IMR-90 (cell line): Measurements from ENCODE around the gene ZNF433. TPM values are rescaled to one million over a fixed set of nuclear protein-coding genes. Genes with fewer than 3 reads are reported as not detected.
"Not testable (repeated sequence)": the region's sequence is repeated elsewhere in the genome, so short reads cannot be mapped to it uniquely, and the experiment has no call there.

ENCODE experiments used
- ATAC-seq: fragments of 200-7000 bp; cut with Tn5 transposase; 2 replicates; pipeline ENCODE4 v1.9.1; 2020; ENCODE audit warnings: low read depth, mild to moderate bottlenecking, moderate library complexity
- BruUV-seq: library from RNA; stranded (reverse); fragments of 400-500 nt; replicated peaks from 2 replicates; lab custom pipeline; 2021; lab: Mats Ljungman, UMichigan
- CTCF ChIA-PET: fragments of 300-600 bp; formaldehyde crosslinking; extraction: SDS; loops from one replicate; lab custom pipeline; 2021; ENCODE audit warnings: antibody characterized with exemption; lab: Yijun Ruan, JAX
- POLR2A ChIA-PET: fragments of 300-600 bp; sonication (Branson Sonifier 250); formaldehyde crosslinking; loops from one replicate; lab custom pipeline; 2022; ENCODE audit warnings: antibody characterized with exemption; ENCODE audit not compliant: unreplicated experiment; lab: Charles Lee
- DNase-seq: peaks from one replicate; pipeline ENCODE4 v3.0.0; 2013
- H2AFZ ChIP-seq: replicated peaks from 2 replicates; pipeline ENCODE3; 2013; ENCODE audit warnings: low read length, mild to moderate bottlenecking; ENCODE audit not compliant: poor library complexity
- H2AK5ac ChIP-seq: 2 replicates; pipeline ENCODE4 v1.6.1; 2013; ENCODE audit warnings: low read depth, low read length, inconsistent platforms
- H2AK9ac ChIP-seq: replicated peaks from 2 replicates; pipeline ENCODE3; 2013; ENCODE audit warnings: mild to moderate bottlenecking, low read depth, low read length, moderate library complexity; ENCODE audit not compliant: poor library complexity
- H2BK120ac ChIP-seq: 2 replicates; pipeline ENCODE4 v1.6.1; 2013; ENCODE audit warnings: low read depth, low read length, inconsistent platforms
- H2BK15ac ChIP-seq: 3 replicates; pipeline ENCODE4 v1.6.1; 2013; ENCODE audit warnings: low read depth, low read length, inconsistent platforms
- H2BK20ac ChIP-seq: 2 replicates; pipeline ENCODE4 v1.6.1; 2013; ENCODE audit warnings: low read depth, mild to moderate bottlenecking, inconsistent platforms, low read length, moderate library complexity
- H2BK5ac ChIP-seq: 2 replicates; pipeline ENCODE4 v1.6.1; 2013; ENCODE audit warnings: mild to moderate bottlenecking, low read depth, low read length, inconsistent platforms; ENCODE audit not compliant: poor library complexity, severe bottlenecking
- H3K14ac ChIP-seq: replicated peaks from 2 replicates; pipeline ENCODE4 v1.6.1; 2013; ENCODE audit warnings: low read depth, low read length, inconsistent platforms
- H3K18ac ChIP-seq: 2 replicates; pipeline ENCODE4 v1.6.1; 2013; ENCODE audit warnings: low read depth, low read length, control low read depth
- H3K23ac ChIP-seq: 2 replicates; pipeline ENCODE4 v1.6.1; 2013; ENCODE audit warnings: low read depth, low read length, inconsistent platforms
- H3K27ac ChIP-seq: 2 replicates; pipeline ENCODE4 v1.5.1; 2013; ENCODE audit warnings: mild to moderate bottlenecking, control low read depth, low read length; ENCODE audit not compliant: insufficient read depth
- H3K27me3 ChIP-seq: 2 replicates; pipeline ENCODE4 v1.6.1; 2013; ENCODE audit warnings: low read length; ENCODE audit not compliant: control insufficient read depth, insufficient read depth
- H3K36me3 ChIP-seq: 2 replicates; pipeline ENCODE4 v1.6.1; 2013; ENCODE audit warnings: low read length, mixed read lengths; ENCODE audit not compliant: control insufficient read depth, insufficient read depth
- H3K4ac ChIP-seq: 2 replicates; pipeline ENCODE4 v1.6.1; 2013; ENCODE audit warnings: low read depth, low read length, inconsistent platforms
- H3K4me1 ChIP-seq: 2 replicates; pipeline ENCODE4 v1.6.1; 2013; ENCODE audit warnings: low read length, mixed read lengths; ENCODE audit not compliant: control insufficient read depth, insufficient read depth
- H3K4me2 ChIP-seq: 2 replicates; pipeline ENCODE4 v1.6.1; 2013; ENCODE audit warnings: low read depth, mild to moderate bottlenecking, control low read depth, low read length, moderate library complexity
- H3K4me3 ChIP-seq: 2 replicates; pipeline ENCODE4 v1.5.1; 2013; ENCODE audit warnings: low read depth, mild to moderate bottlenecking, control low read depth, low read length, moderate library complexity; ENCODE audit not compliant: insufficient read depth
- H3K56ac ChIP-seq: 2 replicates; pipeline ENCODE4 v1.6.1; 2013; ENCODE audit warnings: low read length, inconsistent platforms; ENCODE audit not compliant: insufficient read depth; ENCODE audit errors: extremely low read depth
- H3K79me1 ChIP-seq, 2 experiments: 2 replicates each; pipeline ENCODE4 v1.6.1; 2013; ENCODE audit warnings: low read length in 2 of 2, inconsistent platforms in 1 of 2, low read depth in 1 of 2
- H3K9ac ChIP-seq: 2 replicates; pipeline ENCODE4 v1.6.1; 2013; ENCODE audit warnings: low read depth, low read length, control low read depth
- H3K9me1 ChIP-seq: 2 replicates; pipeline ENCODE4 v1.6.1; 2013; ENCODE audit warnings: low read length, inconsistent platforms; ENCODE audit not compliant: insufficient read depth
- H3K9me3 ChIP-seq: 2 replicates; pipeline ENCODE4 v1.6.1; 2013; ENCODE audit warnings: low read length; ENCODE audit not compliant: control insufficient read depth, insufficient read depth
- H4K20me1 ChIP-seq: 2 replicates; pipeline ENCODE4 v1.6.1; 2013; ENCODE audit warnings: low read length, inconsistent platforms; ENCODE audit not compliant: insufficient read depth
- H4K5ac ChIP-seq: 2 replicates; pipeline ENCODE4 v1.6.1; 2013; ENCODE audit warnings: mild to moderate bottlenecking, low read depth, low read length, control low read depth
- H4K8ac ChIP-seq, 2 experiments: 2 replicates each; pipeline ENCODE4 v1.6.1; 2013; ENCODE audit warnings: low read depth in 2 of 2, low read length in 2 of 2, control low read depth in 1 of 2, inconsistent platforms in 1 of 2
- H4K91ac ChIP-seq: 2 replicates; pipeline ENCODE4 v1.6.1; 2013; ENCODE audit warnings: low read depth, low read length, inconsistent platforms; ENCODE audit not compliant: insufficient read depth
- WGBS, 2 experiments: methylation state at CpG; one replicate each; pipeline versions ENCODE4 v1.1.5 to v1.1.7; 2013; ENCODE audit warnings: missing lambda C conversion rate in 2 of 2; ENCODE audit not compliant: insufficient read length in 1 of 2; ENCODE audit errors: extremely low coverage in 2 of 2; 5-methylcytosine and 5-hydroxymethylcytosine counted together
- dilution Hi-C: fragments of 300-500 bp; cut with HindIII; formaldehyde crosslinking; loops from one replicate; pipeline ENCODE4 v1.14.3; 2018; ENCODE audit warnings: low sequenced_read_pairs; ENCODE audit not compliant: unreplicated experiment
- in situ Hi-C: fragments of 300-500 bp; cut with MboI; formaldehyde crosslinking; loops from 3 replicates; pipeline ENCODE4 v1.14.3; 2019; ENCODE audit warnings: low sequenced_read_pairs, inconsistent platforms, mixed read lengths
- intact Hi-C: fragments of 100-400 bp; cut with micrococcal nuclease; formaldehyde crosslinking; loops from 2 replicates; pipeline ENCODE4 v1.10.0; 2022
- polyA plus RNA-seq, 3 experiments: library from polyadenylated mRNA; depleted of rRNA; stranded (reverse); fragments of >200 nt; gene quantifications; 2 replicates each; pipeline ENCODE4 v1.2.3, GENCODE V29; 2012; ENCODE audit warnings: low replicate concordance in 1 of 3
- total RNA-seq: library from RNA; depleted of rRNA; stranded (reverse); fragments of >200 nt; gene quantifications from 2 replicates; pipeline ENCODE4 v1.2.3, GENCODE V29; 2012

Gene ZNF433
- total and polyA plus RNA-seq, 2 of the 4 experiments (the other 2 are of a cell fraction) = 3.5 to 11.1 TPM

DNA sequence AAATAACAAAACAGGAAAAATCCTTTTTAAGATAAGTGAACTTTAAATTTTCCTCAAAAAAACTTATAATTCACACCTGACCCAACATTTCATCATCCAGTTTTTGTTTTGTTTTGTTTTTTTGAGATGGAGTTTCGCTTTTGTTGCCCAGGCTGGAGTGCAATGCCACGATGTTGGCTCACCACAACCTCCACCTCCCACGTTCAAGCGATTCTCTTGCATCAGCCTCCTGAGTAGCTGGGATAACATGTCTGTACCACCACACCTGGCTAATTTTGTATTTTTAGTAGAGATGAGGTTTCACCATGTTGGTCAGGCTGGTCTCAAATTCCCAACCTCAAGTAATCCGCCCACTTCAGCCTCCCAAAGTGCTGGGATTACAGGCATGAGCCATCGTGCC lies 47.9 kb upstream of the ZNF433 start:
- dilution Hi-C loops, H2BK5ac ChIP-seq, ATAC-seq, H2BK15ac ChIP-seq, H3K4me2 ChIP-seq, H3K79me1 ChIP-seq, POLR2A ChIA-PET, H3K27ac ChIP-seq, DNase-seq, H3K4me1 ChIP-seq, H2AK5ac ChIP-seq, H3K14ac ChIP-seq, H3K56ac ChIP-seq, H3K18ac ChIP-seq, in situ Hi-C loops, H3K27me3 ChIP-seq, H4K20me1 ChIP-seq, H3K9ac ChIP-seq, H2BK20ac ChIP-seq, H2AFZ ChIP-seq, BruUV-seq, H3K4ac ChIP-seq, intact Hi-C loops, H2AK9ac ChIP-seq, H4K8ac ChIP-seq, H3K4me3 ChIP-seq, H4K5ac ChIP-seq, H4K91ac ChIP-seq, H2BK120ac ChIP-seq, H3K23ac ChIP-seq, H3K9me1 ChIP-seq: not testable (repeated sequence)
- Histone ChIP-seq H3K9me3 (peaks cover 37% of the 10 kb centered on the region), H3K36me3 (peaks cover 12% of the 10 kb centered on the region)
- CTCF ChIA-PET = interaction anchor here (0.7 to 1.8 kb wide), 2 partner anchors 8 to 110 kb away, joined by 5 read pairs; no protein-coding TSS in a partner anchor
- no CpG with 5 or more reads among the region's 6 CpGs for WGBS, 2 experiments
